Activated CD8-positive, alpha-beta memory T cell treated with anti-CD3 and anti-CD28 coated beads, Interleukin-2, amount 50 U/mL, for 48 hours (primary cell): ENCODE measurements around the gene S100PBP.
"Not testable (repeated sequence)": the region's sequence is repeated elsewhere in the genome, so short reads cannot be mapped to it uniquely, and the experiment has no call there.

Source experiments
- DNase-seq: peaks from one replicate; pipeline ENCODE4 v3.0.0-alpha.2; 2020

Gene S100PBP

DNA sequence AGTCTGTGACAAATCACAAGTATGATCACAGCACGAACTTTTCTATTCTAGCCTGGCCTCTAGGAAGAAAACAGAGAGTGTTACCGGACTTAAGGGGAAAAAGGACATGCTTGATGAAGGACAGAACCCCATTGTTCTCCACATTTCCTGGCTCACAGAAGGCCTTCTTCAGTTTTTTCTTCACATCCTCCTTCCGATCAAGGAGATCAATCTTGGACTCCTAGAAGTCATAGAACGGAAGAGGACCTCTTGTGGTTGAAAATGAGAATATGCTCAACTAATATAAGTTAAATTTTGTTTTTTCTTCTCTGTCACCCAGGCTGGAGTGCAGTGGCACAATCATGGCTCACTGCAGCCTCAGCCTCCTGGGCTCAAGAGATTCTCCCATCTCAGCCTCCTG is 30.6 kb upstream of the S100PBP start:
- DNase-seq: no peak

DNA sequence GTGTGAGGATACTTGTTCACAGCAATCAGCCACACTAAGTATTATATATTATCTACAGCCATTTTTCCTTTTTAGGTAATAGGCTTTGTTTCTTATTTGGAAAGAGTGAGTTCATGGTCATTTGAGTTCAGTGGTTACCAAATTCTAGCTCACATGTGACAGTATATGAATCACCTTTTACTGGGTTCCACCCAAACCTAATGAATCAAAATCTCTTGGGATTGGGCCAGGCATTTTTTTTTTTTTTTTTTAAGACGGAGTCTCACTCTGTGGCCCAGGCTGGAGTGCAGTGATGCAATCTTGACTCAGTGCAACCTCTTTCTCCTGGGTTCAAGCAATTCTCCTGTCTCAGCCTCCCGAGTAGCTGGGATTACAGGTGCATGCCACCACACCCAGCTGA is 28.1 kb upstream of the S100PBP start:
- not testable (repeated sequence) for DNase-seq

DNA sequence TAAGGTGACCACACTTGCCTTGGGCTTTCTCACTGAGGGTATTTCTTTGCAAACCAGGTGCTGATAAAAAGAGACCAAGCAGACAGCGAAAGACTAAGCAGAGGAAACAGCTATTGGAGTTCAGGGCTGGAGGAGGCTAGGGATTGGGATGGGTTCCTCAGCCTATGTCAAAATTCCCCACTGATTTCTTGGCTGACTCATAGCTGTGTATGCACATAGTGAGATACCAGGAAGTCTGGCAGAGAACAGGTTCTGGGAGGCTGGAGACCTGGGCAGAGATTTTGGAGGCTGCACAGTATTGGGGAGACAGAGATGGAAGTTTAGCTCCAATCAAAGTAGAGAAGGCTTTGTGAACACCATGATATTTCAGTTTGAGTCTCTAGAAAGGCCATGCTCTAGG is 25.6 kb upstream of the S100PBP start:
- DNase-seq: no peak

DNA sequence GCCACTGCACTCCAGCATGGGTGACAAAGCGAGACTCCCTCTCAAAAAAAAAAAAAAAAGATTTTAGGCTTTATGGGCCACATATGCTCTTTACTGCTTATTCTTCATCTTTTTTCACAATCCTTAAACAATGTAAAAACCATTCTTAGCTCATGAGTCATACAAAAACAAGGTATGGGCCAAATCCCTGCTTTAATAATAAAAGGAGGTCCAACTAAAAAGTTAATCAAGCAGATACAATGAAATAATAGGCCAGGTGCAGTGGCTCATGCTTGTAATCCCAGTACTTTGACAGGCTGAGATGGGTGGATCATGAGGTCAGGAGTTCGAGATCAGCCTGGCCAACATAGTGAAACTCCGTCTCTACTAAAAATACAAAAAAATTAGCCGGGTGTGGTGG is 21.7 kb upstream of the S100PBP start:
- not testable (repeated sequence) for DNase-seq

DNA sequence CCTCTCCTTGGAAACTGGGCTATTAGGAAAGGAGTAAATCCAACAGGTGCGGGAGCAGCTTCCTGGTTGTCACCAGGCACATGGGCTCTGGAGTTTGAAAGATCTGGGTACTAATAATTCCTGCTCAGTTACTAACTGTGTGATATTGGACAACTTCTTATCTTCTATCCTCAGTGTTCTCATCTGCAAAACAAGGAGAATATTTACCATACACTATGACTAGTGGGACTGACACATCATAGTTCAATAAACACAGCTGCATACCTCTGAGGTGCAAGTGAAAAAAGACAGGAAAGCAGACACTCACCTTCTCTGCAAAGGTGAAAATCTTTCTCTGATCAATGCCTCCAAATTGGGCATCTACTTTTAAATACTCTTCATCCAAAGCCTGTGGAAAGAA is 20.0 kb upstream of the S100PBP start:
- no peak for DNase-seq

DNA sequence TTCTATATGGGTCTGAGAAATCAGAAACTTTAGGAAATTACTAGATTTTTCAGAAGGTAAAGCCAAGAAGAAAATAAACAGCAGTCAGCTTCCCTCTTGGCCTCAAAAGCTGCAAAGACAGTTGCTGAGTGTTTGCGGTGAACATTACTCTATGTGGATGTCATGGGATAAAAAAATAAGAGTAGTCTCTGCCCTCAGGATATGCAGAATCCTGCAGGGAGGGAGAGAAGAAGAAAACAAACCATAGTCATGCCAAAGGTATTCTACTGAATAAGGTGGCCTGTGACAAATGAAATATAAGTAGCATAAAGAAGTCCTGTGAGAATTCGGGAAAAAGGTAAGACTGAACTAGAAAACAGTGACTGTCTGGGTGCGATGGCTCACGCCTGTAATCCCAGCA is 19.3 kb upstream of the S100PBP start:
- DNase-seq: no peak

DNA sequence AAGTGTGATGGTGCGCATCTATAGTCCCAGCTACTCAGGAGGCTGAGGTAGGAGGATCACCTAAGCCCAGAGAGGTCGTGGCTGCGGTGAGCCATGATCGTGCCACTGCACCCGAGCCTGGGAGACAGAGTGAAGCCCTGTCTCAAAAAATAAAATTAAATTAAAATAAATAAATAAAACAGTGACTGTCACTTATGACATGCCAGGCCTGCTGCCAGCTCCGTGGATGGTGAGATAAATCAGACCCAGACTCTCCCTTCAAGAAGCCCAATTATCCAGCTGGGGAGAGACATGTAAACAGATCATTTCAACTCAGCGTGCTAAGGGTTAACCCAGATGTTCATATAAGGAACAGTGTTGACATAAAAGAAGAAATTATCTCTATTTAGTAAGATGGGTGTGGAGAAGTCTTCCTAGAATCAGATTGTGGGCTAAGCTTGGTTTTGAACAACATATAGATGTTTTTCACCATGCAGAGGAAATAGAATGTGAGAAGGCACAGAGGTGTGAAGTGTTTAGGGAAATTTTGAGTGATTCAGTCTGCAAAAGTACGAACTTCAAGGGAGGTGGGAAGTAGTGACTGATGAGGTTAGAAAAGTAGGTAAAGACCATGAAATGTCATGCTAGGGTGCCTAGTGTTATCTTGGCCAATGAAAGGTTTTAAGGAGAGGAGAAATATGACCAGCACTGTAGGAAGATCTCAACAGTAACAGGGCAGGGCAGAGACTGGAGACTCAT is 18.6 kb upstream of the S100PBP start:
- DNase-seq: no peak

DNA sequence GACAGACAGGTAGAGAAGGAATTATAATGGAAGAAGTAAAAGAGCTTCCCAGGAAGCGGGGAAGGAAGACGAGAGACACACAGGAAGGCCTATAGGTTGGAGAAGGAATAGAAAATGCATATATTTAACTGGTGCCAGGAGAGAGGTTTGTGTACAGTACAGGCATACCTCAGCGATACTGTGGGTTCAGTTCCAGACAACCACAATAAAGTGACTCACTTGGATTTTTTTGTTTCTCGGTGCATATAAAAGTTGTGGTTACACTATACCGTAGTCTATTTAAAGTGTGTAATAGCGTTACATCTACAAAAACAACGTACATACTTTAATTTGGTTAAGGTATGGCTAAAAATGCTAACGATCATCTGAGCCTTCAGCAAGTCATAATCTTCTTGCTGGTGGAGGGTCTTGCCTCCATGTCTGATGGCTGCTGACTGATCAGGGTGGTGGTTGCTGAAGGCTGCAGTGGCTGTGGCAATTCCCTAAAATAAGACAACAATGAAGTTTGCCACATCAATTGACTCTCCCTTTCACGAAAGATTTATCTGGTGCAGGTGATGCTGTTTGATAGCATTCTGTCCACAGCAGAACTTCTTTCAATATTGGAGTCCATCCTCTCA is 16.2 kb upstream of the S100PBP start:
- no peak for DNase-seq

DNA sequence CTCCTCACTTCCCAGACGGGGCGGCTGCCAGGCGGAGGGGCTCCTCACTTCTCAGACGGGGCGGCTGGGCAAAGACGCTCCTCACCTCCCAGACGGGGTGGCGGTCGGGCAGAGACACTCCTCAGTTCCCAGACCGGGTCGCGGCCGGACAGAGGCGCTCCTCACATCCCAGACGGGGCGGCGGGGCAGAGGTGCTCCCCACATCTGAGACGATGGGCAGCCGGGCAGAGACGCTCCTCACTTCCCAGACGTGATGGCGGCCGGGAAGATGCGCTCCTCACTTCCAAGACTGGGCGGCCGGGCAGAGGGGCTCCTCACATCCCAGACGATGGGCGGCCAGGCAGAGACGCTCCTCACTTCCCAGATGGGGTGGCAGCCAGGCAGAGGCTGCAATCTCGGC is 13.0 kb upstream of the S100PBP start:
- DNase-seq: not testable (repeated sequence)

DNA sequence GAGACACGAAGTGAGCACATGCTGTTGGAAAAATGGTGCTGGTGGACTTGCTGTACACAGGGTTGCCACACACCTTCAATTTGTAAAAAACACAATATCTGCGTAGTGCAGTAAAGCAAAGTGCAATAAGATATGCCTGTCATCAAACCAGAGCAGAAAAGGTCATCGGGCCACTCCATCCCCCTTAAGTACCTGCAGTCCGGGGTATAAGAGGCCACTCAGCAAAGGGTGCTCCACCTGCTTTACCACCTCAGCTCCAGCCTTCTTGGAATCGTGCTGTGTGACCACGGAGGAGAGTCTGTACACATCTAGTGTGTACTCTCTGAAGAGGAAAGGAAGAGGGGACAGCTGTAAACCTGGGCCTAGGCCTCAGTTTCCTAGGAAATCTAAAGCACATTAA is 11.2 kb upstream of the S100PBP start:
- DNase-seq: no peak

DNA sequence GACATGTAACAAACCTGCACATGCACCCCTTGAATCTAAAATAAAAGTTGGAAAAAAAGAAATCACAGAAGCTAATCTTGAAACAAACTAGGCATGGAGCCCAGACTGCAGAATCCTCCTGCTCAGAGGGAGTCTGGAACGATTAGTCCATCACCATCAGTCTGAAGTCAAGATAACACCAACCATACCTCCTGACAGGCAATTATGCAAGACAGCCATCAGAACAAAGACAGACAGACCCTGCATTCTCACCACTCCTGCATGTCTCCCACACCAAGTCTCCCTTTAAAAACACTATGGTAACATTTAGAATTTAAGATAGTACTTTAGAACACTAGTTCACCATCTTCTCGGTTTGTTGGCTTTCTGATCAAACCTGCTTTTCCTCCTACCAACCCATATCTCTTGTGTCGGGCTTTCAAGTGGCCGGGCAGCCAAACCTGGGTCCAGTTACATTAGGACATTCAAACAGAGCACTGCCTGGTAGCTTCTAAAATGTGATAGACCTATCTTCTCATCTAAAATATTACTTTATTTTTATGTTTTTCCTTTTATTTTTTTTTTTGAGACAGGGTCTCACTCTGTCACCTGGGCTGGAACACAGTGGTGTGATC is 10.4 kb upstream of the S100PBP start:
- no peak for DNase-seq

DNA sequence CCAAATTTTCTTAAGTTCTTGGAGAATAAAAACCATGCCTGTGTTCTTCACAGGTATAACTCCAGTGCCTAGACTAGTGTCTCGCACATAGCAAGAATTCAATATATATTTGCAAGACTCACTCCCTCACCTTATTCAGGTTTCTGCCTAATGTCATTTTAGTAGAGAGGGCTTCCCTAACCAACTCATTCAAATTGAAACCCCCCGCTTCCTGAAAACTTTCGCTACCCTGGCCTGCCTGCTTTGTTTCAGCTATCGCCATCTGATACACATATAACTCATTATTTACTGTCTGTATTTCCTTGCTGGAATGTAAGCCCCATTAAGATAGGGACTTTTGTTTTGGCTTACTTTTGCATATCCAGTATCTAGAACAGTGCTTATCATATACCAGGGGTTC is 8.9 kb upstream of the S100PBP start:
- DNase-seq: no peak

DNA sequence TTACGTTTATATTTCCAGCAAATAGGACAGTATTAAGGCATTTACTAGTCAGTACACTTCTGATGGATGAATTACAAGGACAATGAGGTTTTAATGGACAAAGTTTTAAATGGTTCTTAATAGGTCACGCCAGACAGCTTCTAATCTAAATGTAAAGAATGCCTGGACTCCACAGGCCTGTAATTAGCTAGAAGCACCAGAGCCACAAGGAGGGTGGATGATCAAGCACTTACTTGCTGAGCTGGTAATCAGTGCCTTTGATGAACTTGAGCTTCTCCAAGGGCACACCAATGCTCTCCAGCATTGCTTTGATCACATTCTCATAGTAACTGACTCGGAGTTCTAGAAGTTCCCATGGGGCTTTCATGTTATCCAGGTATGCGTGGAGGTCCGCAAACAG is 7.1 kb upstream of the S100PBP start:
- DNase-seq: no peak

DNA sequence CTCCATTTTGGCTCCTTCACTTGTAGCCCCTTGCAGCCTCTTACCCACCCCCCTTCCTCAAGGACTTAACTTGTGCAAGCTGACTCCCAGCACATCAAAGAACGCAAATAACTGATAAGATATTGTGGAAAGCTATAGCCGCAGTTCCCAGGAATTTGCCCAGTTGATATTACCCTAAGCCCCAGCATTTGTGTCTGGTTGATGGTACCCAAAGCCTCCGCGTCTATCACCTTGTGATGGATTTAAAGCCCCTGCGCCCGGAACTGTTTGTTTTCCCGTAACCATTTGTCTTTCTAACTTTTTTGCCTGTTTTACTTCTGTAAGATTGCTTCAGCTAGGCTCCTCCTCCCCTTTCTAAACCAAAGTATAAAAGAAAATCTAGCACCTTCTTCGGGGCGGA is 6.2 kb upstream of the S100PBP start:
- no peak for DNase-seq

DNA sequence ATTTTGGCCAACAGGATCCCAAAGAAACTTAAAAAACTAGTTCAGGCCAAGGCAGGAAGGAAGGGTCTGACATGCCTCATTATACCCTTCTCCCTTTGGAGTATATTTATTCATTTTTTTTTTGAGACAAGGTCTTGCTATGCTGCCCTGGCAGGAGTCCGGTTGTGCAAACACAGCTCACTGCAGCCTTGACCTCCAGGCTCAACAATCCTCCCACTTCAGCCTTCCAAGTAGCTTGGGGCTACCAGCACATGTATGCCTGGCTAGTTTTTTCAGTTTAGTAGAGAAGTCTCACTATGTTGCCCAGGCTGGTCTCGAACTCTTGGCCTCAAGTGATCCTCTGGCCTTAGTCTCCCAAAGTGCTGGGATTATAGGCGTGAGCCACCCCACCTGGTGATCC is 5.5 kb upstream of the S100PBP start:
- DNase-seq: no peak

DNA sequence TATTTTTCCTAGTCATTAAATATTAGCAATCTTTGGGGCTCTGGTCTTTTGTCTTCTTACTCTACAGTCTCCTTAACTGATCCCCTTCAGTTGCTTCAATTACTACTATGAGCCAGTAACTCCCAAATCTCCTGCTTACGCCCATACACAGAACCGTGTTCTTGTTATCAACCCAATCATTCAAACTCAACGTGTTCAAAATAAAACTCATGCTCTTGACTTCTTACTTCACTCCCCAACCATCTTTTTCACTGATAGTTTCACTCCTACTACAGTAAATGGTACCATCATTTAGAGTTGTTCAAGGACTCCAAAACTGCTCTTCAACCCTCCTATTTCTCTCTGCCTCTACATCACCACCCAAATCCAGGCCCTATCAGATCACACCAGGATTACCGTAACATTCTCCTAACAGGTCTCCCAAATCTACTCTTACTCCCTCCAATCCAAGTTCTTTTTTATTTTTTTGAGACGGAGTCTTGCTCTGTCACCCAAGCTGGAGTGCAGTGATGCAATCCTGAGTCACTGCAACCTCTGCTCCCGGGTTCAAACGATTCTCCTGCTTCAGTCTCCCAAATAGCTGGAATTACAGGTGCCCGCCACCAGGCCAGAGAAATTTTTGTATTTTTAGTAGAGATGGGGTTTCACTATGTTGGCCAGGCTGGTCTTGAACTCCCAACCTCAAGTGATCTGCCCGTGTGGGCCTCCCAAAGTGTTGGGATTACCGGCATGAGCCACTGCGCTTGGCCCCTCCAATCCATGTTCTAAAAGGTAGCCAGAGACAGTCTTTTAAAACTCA is 3.3 kb upstream of the S100PBP start:
- DNase-seq: no peak

DNA sequence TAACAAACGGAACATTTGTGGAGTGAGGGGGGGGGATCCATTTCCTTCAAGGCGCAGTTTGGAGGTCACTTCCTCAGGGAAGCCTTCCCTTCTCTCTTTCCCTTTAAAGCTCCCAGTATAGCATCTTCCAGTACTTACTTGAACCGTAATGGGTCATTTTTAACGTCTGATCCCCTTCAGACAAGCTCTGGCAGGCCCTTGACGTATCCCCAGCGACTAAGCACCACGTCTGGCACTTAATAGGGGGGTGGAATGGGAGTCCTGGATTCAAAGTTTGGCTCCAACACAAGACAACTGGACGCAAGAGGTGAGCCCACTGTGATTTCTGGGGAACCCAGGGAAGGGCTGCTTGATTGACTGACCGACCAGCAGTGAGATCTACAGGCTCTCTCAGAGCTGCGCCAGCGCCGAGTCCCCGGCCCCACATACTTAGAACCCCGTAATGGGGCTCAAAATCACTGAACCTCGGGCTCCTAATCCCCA is 736 bp upstream of the S100PBP start:
- no peak for DNase-seq

DNA sequence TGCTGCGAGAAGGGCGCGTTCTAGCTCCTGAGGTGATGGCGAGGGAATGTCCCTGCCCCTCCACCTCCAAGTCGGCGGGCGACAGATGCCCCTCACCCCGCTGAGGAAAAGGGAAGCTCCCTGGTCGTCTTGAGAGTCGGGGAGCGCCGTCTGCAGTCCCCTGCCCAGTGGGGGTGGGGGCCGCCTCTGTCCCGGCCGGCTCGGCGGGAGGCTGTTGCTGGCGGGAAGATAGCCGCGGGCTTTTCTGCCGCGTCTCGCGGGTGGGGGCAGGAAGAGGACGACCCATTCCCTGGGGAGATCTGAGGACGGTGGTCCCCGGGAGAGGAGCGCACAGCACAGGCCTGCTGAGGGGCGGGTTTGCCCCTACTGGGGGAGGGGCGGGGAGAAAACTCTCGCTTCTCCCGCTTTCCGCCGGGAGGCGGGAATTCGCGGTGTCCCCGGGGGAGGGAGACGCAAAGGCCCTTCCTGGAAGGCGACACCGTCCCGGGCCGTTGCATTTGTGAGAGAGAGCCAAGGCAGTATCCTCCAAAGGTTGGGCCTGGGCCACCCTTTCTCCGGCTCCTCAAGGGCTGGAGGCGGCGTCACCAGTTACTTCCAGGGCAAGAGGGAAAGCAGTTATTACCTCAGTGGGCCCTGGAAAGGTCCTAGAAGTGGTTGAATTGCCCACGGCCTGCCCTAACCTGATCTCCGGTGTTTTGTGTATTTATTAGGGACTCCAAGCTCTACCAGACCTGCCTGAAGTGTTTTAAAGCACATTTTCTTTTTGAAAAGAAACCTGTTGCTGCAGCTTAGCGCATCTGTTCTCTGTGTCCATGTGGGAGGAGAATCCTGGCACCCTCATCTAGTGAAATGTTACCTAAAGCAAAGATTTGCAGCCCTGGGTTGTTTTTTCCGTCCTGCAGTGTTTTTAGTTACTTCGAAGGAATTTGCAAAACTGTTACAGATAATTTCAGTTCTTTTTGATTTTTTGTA is 648 bp downstream of the S100PBP start:
- DNase-seq: peak; percentile 72

DNA sequence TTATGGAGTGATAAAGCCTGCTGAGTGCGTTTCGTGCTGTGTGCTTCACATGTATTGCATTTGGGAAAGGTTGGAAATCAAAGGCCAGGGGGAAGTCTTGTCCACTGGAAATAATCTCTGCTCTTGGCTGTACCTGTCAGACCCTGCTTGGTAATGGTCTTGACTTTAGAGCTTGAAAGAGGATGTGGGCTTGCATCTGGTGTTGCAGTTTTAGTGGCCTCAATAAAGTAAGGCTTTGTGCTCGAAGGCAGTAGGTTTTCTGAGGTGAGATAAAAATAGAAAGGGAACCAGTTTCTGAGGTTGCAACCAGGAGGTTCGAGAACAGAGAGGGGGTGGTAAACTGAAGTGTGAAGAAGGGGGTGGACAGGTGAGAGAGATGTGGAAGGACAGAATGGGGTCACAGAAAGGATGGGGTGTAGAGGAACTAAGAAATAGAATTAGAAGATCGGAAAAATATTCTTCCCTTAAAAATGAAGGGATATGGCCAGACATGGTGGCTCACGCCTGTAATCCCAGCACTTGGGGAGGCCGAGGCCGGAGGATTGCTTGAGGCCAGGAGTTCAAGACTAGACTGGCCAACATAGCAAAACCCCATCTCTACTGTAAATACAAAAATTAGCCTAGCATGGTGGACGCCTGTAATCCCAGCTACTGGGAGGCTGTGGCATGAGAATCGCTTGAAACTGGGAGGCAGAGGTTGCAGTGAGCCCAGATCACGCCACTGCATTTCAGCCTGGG is 1.5 kb downstream of the S100PBP start:
- no peak for DNase-seq

DNA sequence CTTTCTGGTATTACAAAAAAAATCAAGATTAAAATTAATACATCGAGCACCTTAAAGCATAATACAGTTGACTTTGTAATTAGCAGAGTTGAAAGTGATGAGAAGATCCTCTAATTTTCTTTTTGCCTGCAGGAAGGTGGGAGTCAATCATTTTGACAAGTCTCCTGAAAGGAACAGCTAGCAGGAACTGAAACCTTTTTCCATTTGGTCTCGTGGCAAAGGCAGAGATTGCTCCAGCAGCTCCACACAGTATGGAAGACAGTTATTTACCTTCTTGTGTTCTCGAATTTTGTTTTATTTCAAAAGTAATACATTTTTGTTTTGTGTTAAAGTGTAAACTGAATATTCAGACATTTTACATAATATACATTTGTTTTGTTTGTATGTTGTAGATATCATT is 7.7 kb downstream of the S100PBP start:
- no peak for DNase-seq

DNA sequence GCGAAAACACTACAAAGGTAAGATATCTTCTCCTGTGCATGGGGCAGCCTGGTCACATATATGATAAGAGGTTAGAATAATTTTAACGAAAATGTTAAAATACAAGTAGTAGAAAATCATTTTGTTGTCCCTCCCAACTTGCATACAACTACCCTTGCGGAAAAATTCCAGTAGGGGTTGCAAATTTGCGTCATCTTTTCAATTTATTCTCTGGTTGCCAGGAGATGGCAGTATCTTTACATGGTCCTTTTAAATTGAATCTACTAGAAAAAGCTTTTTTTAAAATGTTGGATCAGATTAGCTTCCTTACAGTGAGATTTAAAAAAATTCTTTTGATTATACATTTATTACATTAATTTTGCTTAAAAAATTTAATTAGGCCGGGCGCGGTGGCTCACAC is 10.9 kb downstream of the S100PBP start:
- no peak for DNase-seq
